ENCODE data around the gene PUM2. TPM values are rescaled to one million over a fixed set of nuclear protein-coding genes. Genes with fewer than 3 reads are reported as not detected.

PUM2 gene
- total RNA-seq, 1 donor from 2014 or later = 70.0 TPM

- Mint-ChIP-seq H3K36me3 (ENCODE audit: low read depth) (no peaks in the 10 kb centered on the region), H3K9me3 (ENCODE audit: low read depth) (no peaks in the 10 kb centered on the region), H3K4me1 (ENCODE audit: low read depth) (peaks cover 9% of the 10 kb centered on the region), H3K27me3 (ENCODE audit: low read depth) (peaks cover 4% of the 10 kb centered on the region), H3K27ac (ENCODE audit: unreplicated experiment) (no peak overlapping the region), H3K4me3 (ENCODE audit: unreplicated experiment) (no peak overlapping the region)
- DNase-seq (ENCODE audit: low spot score) = no peak
- TF ChIP-seq CTCF (IDR thresholded peaks at IDR 0.05) = no peak
These were observed 149.7 kb downstream of the PUM2 start for GRCh38 chr2:20200697-20201555.

- Mint-ChIP-seq H3K27ac (ENCODE audit: unreplicated experiment) (no peak overlapping the region), H3K36me3 (ENCODE audit: low read depth) (no peaks in the 10 kb centered on the region), H3K4me1 (ENCODE audit: low read depth) (peaks cover 9% of the 10 kb centered on the region), H3K9me3 (ENCODE audit: low read depth) (no peaks in the 10 kb centered on the region), H3K27me3 (ENCODE audit: low read depth) (peaks cover 4% of the 10 kb centered on the region), H3K4me3 (ENCODE audit: unreplicated experiment) (no peak overlapping the region)
- no peak for DNase-seq (ENCODE audit: low spot score)
- no peak for TF ChIP-seq CTCF (IDR thresholded peaks at IDR 0.05)
These were observed 150.9 kb downstream of the PUM2 start for GRCh38 chr2:20199633-20200270.

- Mint-ChIP-seq H3K9me3 (ENCODE audit: low read depth) (no peaks in the 10 kb centered on the region), H3K27ac (ENCODE audit: unreplicated experiment) (no peak overlapping the region), H3K4me3 (ENCODE audit: unreplicated experiment) (no peak overlapping the region)
These were observed 151.6 kb downstream of the PUM2 start for GRCh38 chr2:20198796-20199632.

More at GRCh38 chr2:20198796-20199632, 151.6 kb downstream of the PUM2 start:
- DNase-seq (ENCODE audit: low spot score) = no peak
- Mint-ChIP-seq H3K4me1 (ENCODE audit: low read depth) (peaks cover 9% of the 10 kb centered on the region), H3K36me3 (ENCODE audit: low read depth) (no peaks in the 10 kb centered on the region), H3K27me3 (ENCODE audit: low read depth) (peaks cover 4% of the 10 kb centered on the region)
- no peak for TF ChIP-seq CTCF (IDR thresholded peaks at IDR 0.05)

Other genes with a start within 250 kb of the PUM2 start
- gene SDC1, start 125.7 kb downstream of the PUM2 start, total RNA-seq = 11.4 to 13.2 TPM (median 12.6 TPM) in 3 replicates
- 191 to 254 TPM (median 195 TPM) in 3 replicates for gene RHOB, start 96.2 kb upstream of the PUM2 start, total RNA-seq